H9 (cell line): ENCODE results near the gene NRN1L. TPM values are rescaled to one million over a fixed set of nuclear protein-coding genes. Genes with fewer than 3 reads are reported as not detected.

Experiments
- DNase-seq: peaks from one replicate; pipeline ENCODE4 v3.0.0-alpha.2; 2017
- H2AFZ ChIP-seq: one replicate; pipeline ENCODE4 v1.6.1; 2013; ENCODE audit warnings: mild to moderate bottlenecking, low read length, control low read depth, moderate library complexity
- H2AK5ac ChIP-seq: 2 replicates; pipeline ENCODE4 v1.6.1; 2013; ENCODE audit warnings: low read length, control low read depth, mixed read lengths; ENCODE audit not compliant: insufficient read length
- H2BK120ac ChIP-seq: one replicate; pipeline ENCODE4 v1.6.1; 2013; ENCODE audit warnings: low read depth, mild to moderate bottlenecking, low read length, control low read depth, inconsistent platforms; ENCODE audit not compliant: poor library complexity, severe bottlenecking
- H2BK12ac ChIP-seq: 2 replicates; pipeline ENCODE4 v1.6.1; 2013; ENCODE audit warnings: low read length, control low read depth, mixed read lengths, low read depth; ENCODE audit not compliant: insufficient read length
- H2BK15ac ChIP-seq: 2 replicates; pipeline ENCODE4 v1.6.1; 2013; ENCODE audit warnings: low read depth, low read length, control low read depth
- H2BK20ac ChIP-seq: one replicate; pipeline ENCODE4 v1.6.1; 2013; ENCODE audit warnings: low read depth, mild to moderate bottlenecking, low read length, control low read depth, inconsistent platforms; ENCODE audit not compliant: poor library complexity, severe bottlenecking
- H2BK5ac ChIP-seq: 2 replicates; pipeline ENCODE4 v1.6.1; 2013; ENCODE audit warnings: low read length, control low read depth, mixed read lengths; ENCODE audit not compliant: insufficient read length
- H3K14ac ChIP-seq: 2 replicates; pipeline ENCODE4 v1.6.1; 2013; ENCODE audit warnings: low read length, control low read depth; ENCODE audit not compliant: insufficient read depth
- H3K18ac ChIP-seq: 2 replicates; pipeline ENCODE4 v1.6.1; 2013; ENCODE audit warnings: low read depth, mild to moderate bottlenecking, mixed read lengths, low read length, control low read depth; ENCODE audit not compliant: insufficient read length
- H3K23ac ChIP-seq: 2 replicates; pipeline ENCODE4 v1.6.1; 2013; ENCODE audit warnings: low read length, control low read depth, mixed read lengths, low read depth; ENCODE audit not compliant: insufficient read length
- H3K23me2 ChIP-seq: 2 replicates; pipeline ENCODE4 v1.6.1; 2013; ENCODE audit warnings: low read depth, mild to moderate bottlenecking, mixed read lengths, low read length, control low read depth; ENCODE audit not compliant: insufficient read length, poor library complexity, severe bottlenecking
- H3K27ac ChIP-seq: 2 replicates; pipeline ENCODE4 v1.5.1; 2013; ENCODE audit warnings: low read length, control low read depth, mixed read lengths, low read depth; ENCODE audit not compliant: insufficient read length
- H3K27me3 ChIP-seq: 2 replicates; pipeline ENCODE4 v1.6.1; 2013; ENCODE audit warnings: low read length, control low read depth, inconsistent platforms; ENCODE audit not compliant: insufficient read depth
- H3K4ac ChIP-seq: 2 replicates; pipeline ENCODE4 v1.6.1; 2013; ENCODE audit warnings: low read depth, mild to moderate bottlenecking, control low read depth, inconsistent platforms, low read length, moderate library complexity
- H3K4me1 ChIP-seq: 2 replicates; pipeline ENCODE4 v1.6.1; 2013; ENCODE audit warnings: low read length, control low read depth, inconsistent platforms; ENCODE audit not compliant: insufficient read depth
- H3K4me2 ChIP-seq: 2 replicates; pipeline ENCODE4 v1.6.1; 2013; ENCODE audit warnings: low read length, control low read depth, mixed read lengths; ENCODE audit not compliant: insufficient read length, insufficient read depth
- H3K56ac ChIP-seq: 2 replicates; pipeline ENCODE4 v1.6.1; 2013; ENCODE audit warnings: low read depth, mild to moderate bottlenecking, mixed read lengths, low read length, control low read depth; ENCODE audit not compliant: insufficient read length
- H3K79me1 ChIP-seq: 2 replicates; pipeline ENCODE4 v1.6.1; 2013; ENCODE audit warnings: low read depth, mild to moderate bottlenecking, moderate library complexity, low read length, control low read depth, inconsistent platforms; ENCODE audit not compliant: insufficient read depth, poor library complexity, severe bottlenecking
- H3K79me2 ChIP-seq: 2 replicates; pipeline ENCODE4 v1.6.1; 2013; ENCODE audit warnings: low read length, control low read depth, inconsistent platforms; ENCODE audit not compliant: insufficient read depth
- H3K9ac ChIP-seq: 2 replicates; pipeline ENCODE4 v1.6.1; 2013; ENCODE audit warnings: low read length, control low read depth, mixed read lengths; ENCODE audit not compliant: insufficient read length; ENCODE audit errors: extremely low read depth
- H3K9me3 ChIP-seq: one replicate; pipeline ENCODE4 v1.6.1; 2013; ENCODE audit warnings: low read depth, low read length, inconsistent platforms; ENCODE audit not compliant: control insufficient read depth
- H3T11ph ChIP-seq: one replicate; pipeline ENCODE4 v1.6.1; 2013; ENCODE audit warnings: mild to moderate bottlenecking, low read length, control low read depth, inconsistent platforms
- H4K20me1 ChIP-seq: one replicate; pipeline ENCODE4 v1.6.1; 2013; ENCODE audit not compliant: control insufficient read depth, insufficient read length, insufficient read depth
- H4K5ac ChIP-seq: 2 replicates; pipeline ENCODE4 v1.6.1; 2013; ENCODE audit warnings: low read depth, mild to moderate bottlenecking, mixed read lengths, low read length, control low read depth; ENCODE audit not compliant: insufficient read length
- H4K8ac ChIP-seq: replicated peaks from 2 replicates; pipeline ENCODE4 v1.6.1; 2013; ENCODE audit warnings: low read length, control low read depth, mixed read lengths, low read depth; ENCODE audit not compliant: insufficient read length
- H4K91ac ChIP-seq: 2 replicates; pipeline ENCODE4 v1.6.1; 2013; ENCODE audit warnings: low read depth, mild to moderate bottlenecking, moderate library complexity, mixed read lengths, low read length, control low read depth; ENCODE audit not compliant: insufficient read length
- H3K27ac Mint-ChIP-seq, 3 experiments: 2 replicates in 2 of 3; 3 replicates in 1 of 3; pipeline ENCODE4 v1.8.0; 2020 to 2021; ENCODE audit warnings: mixed read lengths in 3 of 3, mild to moderate bottlenecking in 1 of 3, moderate library complexity in 1 of 3
- H3K27me3 Mint-ChIP-seq: 2 replicates; pipeline ENCODE4 v1.8.0; 2021; ENCODE audit warnings: low read depth, mild to moderate bottlenecking, moderate library complexity, mixed read lengths
- H3K36me3 Mint-ChIP-seq, 3 experiments: 2 replicates in 2 of 3; 3 replicates in 1 of 3; pipeline ENCODE4 v1.8.0; 2020 to 2021; ENCODE audit warnings: low read depth in 3 of 3, mixed read lengths in 3 of 3; ENCODE audit not compliant: insufficient read depth in 1 of 3
- H3K4me1 Mint-ChIP-seq, 2 experiments: 2 replicates each; pipeline ENCODE4 v1.8.0; 2020; ENCODE audit warnings: mixed read lengths in 2 of 2
- H3K4me3 Mint-ChIP-seq, 2 experiments: 2 replicates in 1 of 2; 3 replicates in 1 of 2; pipeline ENCODE4 v1.8.0; 2020 to 2021; ENCODE audit warnings: mild to moderate bottlenecking in 2 of 2, mixed read lengths in 2 of 2, moderate library complexity in 1 of 2
- H3K9me3 Mint-ChIP-seq, 2 experiments: 2 replicates in 1 of 2; 3 replicates in 1 of 2; pipeline ENCODE4 v1.8.0; 2020; ENCODE audit warnings: mild to moderate bottlenecking in 2 of 2, mixed read lengths in 2 of 2, moderate library complexity in 1 of 2
- WGBS: extraction: QIAGEN DNeasy Blood & Tissue Kit; methylation state at CpG from one replicate; pipeline ENCODE4 v1.1.7; 2013; ENCODE audit warnings: missing lambda C conversion rate, low lambda C conversion rate, mixed read lengths; ENCODE audit not compliant: insufficient read length; ENCODE audit errors: extremely low coverage; 5-methylcytosine and 5-hydroxymethylcytosine counted together
- total RNA-seq: library from RNA; stranded (reverse); gene quantifications from 2 replicates; pipeline ENCODE4 v1.2.1, GENCODE V29; 2021
- TF ChIP-seq, protein P1 (sequence below): fragments of 200-600 bp; sonication (generic); conservative IDR thresholded peaks from 3 replicates; pipeline ENCODE4 v1.8.0; 2021; ENCODE audit warnings: antibody characterized with exemption, mild to moderate bottlenecking

The NRN1L gene
- total RNA-seq, 1 experiment from 2014 or later = 2.0 TPM

DNA sequence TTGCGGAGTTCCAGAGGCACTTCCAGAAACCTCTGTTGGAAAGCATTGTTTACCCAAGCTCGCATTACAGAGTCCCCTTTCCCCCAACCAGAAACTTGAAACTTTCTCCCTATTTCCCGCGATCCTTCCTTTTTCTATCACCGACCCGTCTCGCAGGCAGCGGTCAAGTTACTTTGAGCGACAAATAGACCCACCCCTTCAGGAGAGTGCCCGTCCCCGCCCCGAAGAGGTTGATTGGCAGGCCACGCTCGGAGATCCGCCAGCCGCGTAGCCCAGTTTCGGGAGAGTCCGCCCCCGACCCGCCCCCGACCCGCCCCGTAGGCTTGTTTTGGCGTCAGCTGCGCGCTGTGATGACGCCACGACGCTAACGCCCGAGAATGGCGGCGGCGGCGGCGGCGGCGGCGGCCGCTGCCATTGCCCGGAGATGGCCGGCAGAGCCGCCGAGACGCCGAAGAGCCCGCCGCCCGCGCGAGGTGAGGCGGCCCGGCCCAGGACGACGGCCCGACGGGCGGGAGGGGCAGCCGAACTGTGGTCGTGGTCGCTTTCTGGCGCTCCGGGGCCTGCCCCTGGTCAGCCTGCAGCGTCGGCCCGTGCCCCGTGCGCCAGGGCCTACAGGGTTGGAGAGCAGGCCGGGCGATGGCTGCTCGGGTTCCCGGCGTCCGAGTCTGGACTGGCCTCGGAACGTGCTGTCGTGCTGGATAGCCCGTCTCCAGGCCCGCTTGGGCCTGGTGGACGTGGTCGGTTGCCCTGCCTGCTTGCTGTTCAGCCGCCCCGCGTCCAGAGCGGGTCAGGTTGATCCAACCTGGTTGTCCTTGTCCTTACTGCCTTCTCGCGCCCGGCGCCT lies 8.4 kb downstream of the NRN1L start, which contains the start of gene PSKH1:
TSS of gene PSKH1 (plus strand) at position 356 of the 844 bp plus-strand sequence. CDS start 15,496 bp downstream, outside the sequence.
- H2BK15ac ChIP-seq = no peak within 1 kb of the TSS
- WGBS = no CpG with 5 or more reads among the region's 90 CpGs
- H2BK120ac ChIP-seq = no peak within 1 kb of the TSS
- H3K27ac Mint-ChIP-seq = peak within 1 kb of the TSS; percentile 95 to 98 (median 96); a peak in 6 of 7 replicates
- DNase-seq = peak; percentile 98
- H3K79me2 ChIP-seq = peaks cover 8% of the 10 kb centered on the region; the same call in 1 of the 2 replicates
- H3K9me3 Mint-ChIP-seq = no peaks in the 10 kb centered on the region
- H2AFZ ChIP-seq = no peak within 1 kb of the TSS
- no peak within 1 kb of the TSS for H4K5ac ChIP-seq
- no peaks in the 10 kb centered on the region for H3K4me1 ChIP-seq
- no peak within 1 kb of the TSS for H3K4ac ChIP-seq
- no peak within 1 kb of the TSS for H3K56ac ChIP-seq
- H3K36me3 Mint-ChIP-seq = no peaks in the 10 kb centered on the region
- peak within 1 kb of the TSS; percentile 11 for H4K91ac ChIP-seq
- no peak within 1 kb of the TSS for H3K23ac ChIP-seq
- H3K23me2 ChIP-seq = peaks cover 6% of the 10 kb centered on the region
- no peak within 1 kb of the TSS for H2BK5ac ChIP-seq
- peak within 1 kb of the TSS; percentile 75 for H3K4me2 ChIP-seq
- no peak within 1 kb of the TSS for H2BK20ac ChIP-seq
- H2AK5ac ChIP-seq = no peak within 1 kb of the TSS
- H3K27me3 Mint-ChIP-seq = no peaks in the 10 kb centered on the region
- TF ChIP-seq, protein P1, sequence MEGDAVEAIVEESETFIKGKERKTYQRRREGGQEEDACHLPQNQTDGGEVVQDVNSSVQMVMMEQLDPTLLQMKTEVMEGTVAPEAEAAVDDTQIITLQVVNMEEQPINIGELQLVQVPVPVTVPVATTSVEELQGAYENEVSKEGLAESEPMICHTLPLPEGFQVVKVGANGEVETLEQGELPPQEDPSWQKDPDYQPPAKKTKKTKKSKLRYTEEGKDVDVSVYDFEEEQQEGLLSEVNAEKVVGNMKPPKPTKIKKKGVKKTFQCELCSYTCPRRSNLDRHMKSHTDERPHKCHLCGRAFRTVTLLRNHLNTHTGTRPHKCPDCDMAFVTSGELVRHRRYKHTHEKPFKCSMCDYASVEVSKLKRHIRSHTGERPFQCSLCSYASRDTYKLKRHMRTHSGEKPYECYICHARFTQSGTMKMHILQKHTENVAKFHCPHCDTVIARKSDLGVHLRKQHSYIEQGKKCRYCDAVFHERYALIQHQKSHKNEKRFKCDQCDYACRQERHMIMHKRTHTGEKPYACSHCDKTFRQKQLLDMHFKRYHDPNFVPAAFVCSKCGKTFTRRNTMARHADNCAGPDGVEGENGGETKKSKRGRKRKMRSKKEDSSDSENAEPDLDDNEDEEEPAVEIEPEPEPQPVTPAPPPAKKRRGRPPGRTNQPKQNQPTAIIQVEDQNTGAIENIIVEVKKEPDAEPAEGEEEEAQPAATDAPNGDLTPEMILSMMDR = no peak
- no peak within 1 kb of the TSS for H3T11ph ChIP-seq
- peak within 1 kb of the TSS; percentile 59 for H3K18ac ChIP-seq
- peak within 1 kb of the TSS; percentile 89 for H3K9ac ChIP-seq
- peak within 1 kb of the TSS; percentile 95 to 98 for H3K4me3 Mint-ChIP-seq
- no peak within 1 kb of the TSS for H2BK12ac ChIP-seq
- no peak within 1 kb of the TSS for H4K8ac ChIP-seq
- H3K27ac ChIP-seq = no peak within 1 kb of the TSS
- H4K20me1 ChIP-seq = no peaks in the 10 kb centered on the region
- peaks cover 7% of the 10 kb centered on the region for H3K79me1 ChIP-seq
- peak within 1 kb of the TSS; percentile 86 for H3K14ac ChIP-seq
- H3K4me1 Mint-ChIP-seq = peaks cover 15 to 16% of the 10 kb centered on the region in 2 experiments
- H3K9me3 ChIP-seq = no peaks in the 10 kb centered on the region
- no peaks in the 10 kb centered on the region for H3K27me3 ChIP-seq
